Activated naive CD4-positive, alpha-beta T cell treated with anti-CD3 and anti-CD28 coated beads, Interleukin-2, amount 10 ng/mL, durations not matched to agents 5 hours and 36 hours (primary cell): ENCODE results near the gene CRAT. TPM values are rescaled to one million over a fixed set of nuclear protein-coding genes. Genes with fewer than 3 reads are reported as not detected.

Experiments used
- total RNA-seq, 2 experiments: library from RNA; stranded (reverse); gene quantifications; one replicate each; pipeline ENCODE4 v1.2.3, GENCODE V29; 2021

The CRAT gene
- total RNA-seq: 10 to 100 TPM; 13.6 to 15.5 TPM

DNA sequence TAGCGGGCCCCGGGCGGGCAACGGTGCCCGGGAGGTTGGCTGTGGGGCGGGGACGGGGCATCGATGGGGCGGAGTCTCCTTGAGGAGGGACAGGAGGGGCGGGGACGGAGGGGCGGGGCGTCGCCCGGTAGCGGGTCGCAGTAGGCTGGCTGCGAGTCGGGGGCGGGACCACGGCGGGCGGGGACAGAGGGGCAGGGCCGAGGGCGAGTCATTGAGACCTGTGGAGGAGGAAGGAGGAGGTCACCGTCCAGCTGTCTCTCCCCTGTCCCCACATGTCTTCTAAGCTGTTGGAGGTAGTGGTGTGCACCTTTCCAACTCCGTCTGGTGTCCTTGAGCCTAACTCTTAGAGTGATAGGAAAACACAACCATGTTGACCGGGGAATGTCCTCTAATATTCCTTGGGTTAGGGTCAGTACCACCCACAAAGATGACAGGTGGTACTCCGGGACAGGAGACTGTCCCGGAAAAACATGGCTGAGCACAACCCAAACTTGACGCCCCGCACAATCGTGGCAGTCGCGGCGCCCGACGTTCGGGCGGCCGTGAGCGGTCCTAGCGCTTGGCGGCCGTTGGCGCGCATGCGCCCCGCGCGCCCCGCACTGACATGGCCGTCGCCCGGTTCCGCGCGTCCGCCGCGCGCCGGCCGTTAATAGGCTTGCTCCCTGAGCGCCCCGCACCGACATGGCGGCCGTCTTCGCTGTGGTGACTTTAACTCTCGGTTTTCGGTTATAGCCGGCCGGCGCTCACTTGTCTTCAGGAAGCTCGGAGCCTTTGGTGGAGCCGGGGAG lies at the start of gene CRAT, which contains the start of gene PTPA:
TSS of gene CRAT (minus strand) at position 54 of the 788 bp plus-strand sequence. CDS start 284 bp downstream, outside the sequence.
TSS of gene PTPA (plus strand) at position 676 of the 788 bp plus-strand sequence. CDS start 186 bp downstream, outside the sequence.

DNA sequence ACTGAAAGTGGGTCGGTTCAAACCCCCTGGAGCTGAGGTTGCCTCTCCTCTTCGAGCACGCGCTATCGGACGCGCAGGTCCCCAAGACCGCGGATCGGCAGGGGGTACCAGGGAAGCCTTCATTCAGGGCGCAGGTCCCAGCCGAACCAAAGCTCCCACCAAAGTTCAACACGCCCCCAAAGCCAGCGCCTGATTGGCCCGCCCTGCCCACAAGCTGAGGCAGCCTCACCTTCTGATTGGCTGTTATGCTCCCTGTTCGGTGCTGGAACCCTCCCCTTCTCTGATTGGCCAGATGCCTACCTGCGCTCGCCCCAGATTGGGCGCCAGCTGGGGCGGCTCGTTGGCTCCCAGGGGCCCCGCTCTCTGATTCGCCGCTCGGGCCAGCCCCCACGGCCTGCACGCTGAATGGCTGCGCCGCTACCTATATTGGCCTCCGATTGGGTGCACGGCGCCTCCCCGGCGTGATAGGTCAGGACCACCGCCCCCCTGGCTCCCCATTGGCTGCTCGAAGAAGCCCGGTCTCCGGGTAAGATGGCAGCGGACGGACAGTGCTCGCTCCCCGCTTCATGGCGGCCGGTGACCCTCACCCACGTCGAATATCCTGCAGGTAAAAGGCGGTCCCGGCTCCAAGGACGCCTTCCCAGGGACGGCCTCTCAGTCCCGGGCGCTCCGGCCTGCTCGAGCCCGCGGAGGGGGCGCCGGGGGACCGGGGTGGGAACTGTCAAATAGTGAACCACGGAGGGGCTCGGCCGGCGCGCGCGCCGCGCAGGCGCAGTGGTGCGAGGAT lies 29.8 kb downstream of the CRAT start, which contains the start of gene DOLPP1:
TSS of gene DOLPP1 (plus strand) at position 511 of the 787 bp plus-strand sequence. CDS start at position 532, 21 bp downstream.

Other genes with a start within 250 kb of the CRAT start
- gene KYAT1, start 228.8 kb downstream of the CRAT start, total RNA-seq: 10 to 100 TPM; 15.5 to 19.5 TPM
- gene LRRC8A, start 228.7 kb downstream of the CRAT start, total RNA-seq: 10 to 100 TPM; 50.9 to 51.7 TPM
- gene PHYHD1, start 189.8 kb downstream of the CRAT start, total RNA-seq: 1 to 10 TPM; 1.1 to 1.4 TPM
- 1 to 10 TPM; 7.4 to 9.0 TPM for gene DOLK, start 163.2 kb downstream of the CRAT start, total RNA-seq
- gene NUP188, start 163.1 kb downstream of the CRAT start, total RNA-seq: 10 to 100 TPM; 83.7 to 85.8 TPM
- 100 to 1,000 TPM in 1 of 2 experiments, 10 to 100 TPM in 1; 97.8 to 104 TPM for gene SH3GLB2, start 82.5 kb downstream of the CRAT start, total RNA-seq
- 10 to 100 TPM; 35.7 to 38.6 TPM for gene MIGA2, start 74.2 kb downstream of the CRAT start, total RNA-seq
- gene DOLPP1, start 29.7 kb downstream of the CRAT start, total RNA-seq: 10 to 100 TPM; 14.1 to 16.4 TPM
- 10 to 100 TPM; 75.6 to 83.3 TPM for gene PTPA, start 622 bp upstream of the CRAT start, total RNA-seq
- 1 to 10 TPM; 1.3 to 2.2 TPM for gene IER5L, start 67.5 kb upstream of the CRAT start, total RNA-seq